Vagina (tissue), 2 donors: ENCODE results near the gene PDCD7.

Experiments
- CTCF ChIP-seq, 3 experiments: fragments of 450-650 bp in 2 of 3; fragments of 200-600 bp in 1 of 3; sonication (generic) in 1 of 3; IDR thresholded peaks; one replicate each; pipeline ENCODE4 v1.5.1; 2017 to 2019; ENCODE audit warnings: antibody characterized with exemption in 3 of 3, mild to moderate bottlenecking in 2 of 3, moderate library complexity in 2 of 3
- POLR2A ChIP-seq, 2 donors: fragments of 450-650 bp; IDR thresholded peaks; one replicate each; pipeline ENCODE4 v1.6.1; 2017; ENCODE audit warnings: antibody characterized with exemption in 2 of 2, mild to moderate bottlenecking in 2 of 2, moderate library complexity in 2 of 2
- POLR2AphosphoS5 ChIP-seq, 2 donors: sonication (generic); formaldehyde crosslinking; IDR thresholded peaks; one replicate each; pipeline ENCODE4 v1.9.0; 2017; ENCODE audit warnings: antibody characterized with exemption in 2 of 2, mild to moderate bottlenecking in 2 of 2, low read depth in 1 of 2; ENCODE audit not compliant: insufficient read depth in 1 of 2

DNA sequence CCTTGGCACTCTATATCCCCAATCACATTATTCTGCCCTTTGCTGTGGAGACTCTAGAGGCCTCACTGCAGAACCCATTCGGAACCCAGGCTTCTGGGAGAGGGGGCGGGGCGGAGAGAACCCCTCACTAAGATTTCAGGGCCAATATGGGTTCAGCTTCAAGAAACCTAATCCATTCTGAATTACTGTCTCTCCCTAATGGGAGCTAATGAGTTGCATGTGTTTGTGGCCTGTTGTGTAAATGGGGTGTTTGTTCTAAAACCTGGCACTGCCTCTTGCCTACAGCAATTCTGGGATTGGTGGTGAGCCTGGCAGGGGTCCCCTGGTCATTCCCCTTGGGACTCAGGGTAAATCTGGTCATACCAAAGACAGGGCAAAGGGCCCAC is 65.2 kb downstream of the PDCD7 start:
- TF ChIP-seq CTCF (IDR thresholded peaks at IDR 0.05): no peak
- no peak for TF ChIP-seq POLR2A (IDR thresholded peaks at IDR 0.05)
- TF ChIP-seq POLR2AphosphoS5 (IDR thresholded peaks at IDR 0.05; ENCODE audit: insufficient read depth in 1 of 2, low read depth in 1 of 2): no peak
